Measurements from ENCODE around the gene MEOX1.
A peak's percentile ranks its signal among the peaks of the same experiment; 100 is the strongest.
"Not testable (repeated sequence)": the region's sequence is repeated elsewhere in the genome, so short reads cannot be mapped to it uniquely, and the experiment has no call there.

Gene MEOX1

GRCh38 chr17:43616421-43616820, 45.3 kb downstream of the MEOX1 start:
- DNase-seq (ENCODE audit: low spot score) = no peak

- no peak for DNase-seq (ENCODE audit: low spot score)
These were observed 45.7 kb downstream of the MEOX1 start for GRCh38 chr17:43616029-43616351.

GRCh38 chr17:43615330-43616028, 46.2 kb downstream of the MEOX1 start:
- no peak for DNase-seq (ENCODE audit: low spot score)

- no peak for DNase-seq (ENCODE audit: low spot score)
These were observed 47.2 kb downstream of the MEOX1 start for GRCh38 chr17:43614561-43614960.

- no peak for DNase-seq (ENCODE audit: low spot score)
These were observed 47.8 kb downstream of the MEOX1 start for GRCh38 chr17:43613917-43614316.

- no peak for DNase-seq (ENCODE audit: low spot score)
These were observed 49.2 kb downstream of the MEOX1 start for GRCh38 chr17:43612515-43612914.

- DNase-seq (ENCODE audit: low spot score) = peak; percentile 53
These were observed 50.3 kb downstream of the MEOX1 start for GRCh38 chr17:43611230-43611969.

GRCh38 chr17:43609613-43610385, 51.9 kb downstream of the MEOX1 start:
- no peak for DNase-seq (ENCODE audit: low spot score)

- DNase-seq (ENCODE audit: low spot score) = peak; percentile 54
These were observed 53.4 kb downstream of the MEOX1 start for GRCh38 chr17:43608313-43608712.

- DNase-seq (ENCODE audit: low spot score) = no peak
These were observed 57.2 kb downstream of the MEOX1 start for GRCh38 chr17:43604549-43604948.

GRCh38 chr17:43603321-43603720, 58.4 kb downstream of the MEOX1 start:
- no peak for DNase-seq (ENCODE audit: low spot score)

GRCh38 chr17:43602556-43602955, 59.2 kb downstream of the MEOX1 start:
- not testable (repeated sequence) for DNase-seq (ENCODE audit: low spot score)

- no peak for DNase-seq (ENCODE audit: low spot score)
These were observed 60.3 kb downstream of the MEOX1 start for GRCh38 chr17:43601280-43602039.

GRCh38 chr17:43599835-43600234, 61.9 kb downstream of the MEOX1 start:
- no peak for DNase-seq (ENCODE audit: low spot score)

GRCh38 chr17:43599046-43599395, 62.7 kb downstream of the MEOX1 start:
- DNase-seq (ENCODE audit: low spot score) = no peak

GRCh38 chr17:43598357-43599045, 63.2 kb downstream of the MEOX1 start:
- no peak for DNase-seq (ENCODE audit: low spot score)

- DNase-seq (ENCODE audit: low spot score) = no peak
These were observed 63.9 kb downstream of the MEOX1 start for GRCh38 chr17:43597624-43598356.

- DNase-seq (ENCODE audit: low spot score) = no peak
These were observed 66.3 kb downstream of the MEOX1 start for GRCh38 chr17:43595466-43595865.

GRCh38 chr17:43591779-43592562, 69.8 kb downstream of the MEOX1 start:
- no peak for DNase-seq (ENCODE audit: low spot score)

GRCh38 chr17:43591001-43591400, 70.7 kb downstream of the MEOX1 start:
- no peak for DNase-seq (ENCODE audit: low spot score)
